Epithelial cell of proximal tubule (primary cell): ENCODE results near the gene MYL11. TPM values are rescaled to one million over a fixed set of nuclear protein-coding genes. Genes with fewer than 3 reads are reported as not detected.
"Not testable (repeated sequence)": the region's sequence is repeated elsewhere in the genome, so short reads cannot be mapped to it uniquely, and the experiment has no call there.

ENCODE experiments used
- DNase-seq: peaks from one replicate; pipeline ENCODE4 v3.0.0-alpha.2; 2011; ENCODE audit warnings: low read depth
- H3K4me3 ChIP-seq: 2 replicates; pipeline ENCODE4 v1.5.1; 2011; ENCODE audit warnings: low read depth, mild to moderate bottlenecking, low read length
- total RNA-seq: library from RNA; depleted of rRNA; stranded (reverse); fragments of >200 nt; gene quantifications from 2 replicates; pipeline ENCODE4 v1.2.3, GENCODE V29; 2015
- TF ChIP-seq, protein P1 (sequence below): conservative IDR thresholded peaks from 2 replicates; pipeline ENCODE4 v1.5.1; 2012; ENCODE audit warnings: low read depth, mild to moderate bottlenecking, low read length

MYL11 gene
- total RNA-seq, 1 donor from 2014 or later = not detected

- DNase-seq = no peak
- TF ChIP-seq, protein P1, sequence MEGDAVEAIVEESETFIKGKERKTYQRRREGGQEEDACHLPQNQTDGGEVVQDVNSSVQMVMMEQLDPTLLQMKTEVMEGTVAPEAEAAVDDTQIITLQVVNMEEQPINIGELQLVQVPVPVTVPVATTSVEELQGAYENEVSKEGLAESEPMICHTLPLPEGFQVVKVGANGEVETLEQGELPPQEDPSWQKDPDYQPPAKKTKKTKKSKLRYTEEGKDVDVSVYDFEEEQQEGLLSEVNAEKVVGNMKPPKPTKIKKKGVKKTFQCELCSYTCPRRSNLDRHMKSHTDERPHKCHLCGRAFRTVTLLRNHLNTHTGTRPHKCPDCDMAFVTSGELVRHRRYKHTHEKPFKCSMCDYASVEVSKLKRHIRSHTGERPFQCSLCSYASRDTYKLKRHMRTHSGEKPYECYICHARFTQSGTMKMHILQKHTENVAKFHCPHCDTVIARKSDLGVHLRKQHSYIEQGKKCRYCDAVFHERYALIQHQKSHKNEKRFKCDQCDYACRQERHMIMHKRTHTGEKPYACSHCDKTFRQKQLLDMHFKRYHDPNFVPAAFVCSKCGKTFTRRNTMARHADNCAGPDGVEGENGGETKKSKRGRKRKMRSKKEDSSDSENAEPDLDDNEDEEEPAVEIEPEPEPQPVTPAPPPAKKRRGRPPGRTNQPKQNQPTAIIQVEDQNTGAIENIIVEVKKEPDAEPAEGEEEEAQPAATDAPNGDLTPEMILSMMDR = no peak
- H3K4me3 ChIP-seq = no peak overlapping the region
These were observed 8.9 kb downstream of the MYL11 start for GRCh38 chr16:30383521-30383920.

DNA sequence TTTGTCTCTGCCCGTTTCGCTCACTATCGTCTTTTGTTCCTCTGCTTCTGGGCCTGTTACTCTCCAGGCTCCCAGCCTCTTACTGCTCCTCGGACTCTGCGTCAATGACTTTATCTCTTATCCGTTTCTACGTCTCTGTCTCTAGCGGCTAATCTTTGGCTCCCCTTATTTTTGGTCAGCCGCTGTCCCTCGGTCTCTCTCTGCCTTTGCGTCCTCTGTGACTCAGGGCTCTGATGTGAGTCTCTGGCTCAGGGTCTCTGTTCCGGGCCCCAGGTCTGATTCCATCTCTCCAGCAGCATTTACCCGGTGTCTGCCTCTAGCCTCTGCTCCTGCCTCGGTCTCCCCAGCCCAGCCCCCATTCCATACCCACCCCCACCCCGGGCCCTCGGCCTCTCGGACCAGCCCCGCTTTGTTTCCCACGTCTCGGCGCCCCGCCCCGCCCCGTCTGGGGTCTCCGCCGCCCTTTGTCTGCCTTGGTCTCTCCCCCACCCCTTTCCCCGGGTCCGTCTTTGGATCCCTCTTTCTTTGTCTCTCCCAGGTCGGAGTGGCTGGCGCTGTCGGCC is 20.1 kb downstream of the MYL11 start:
- no peak for DNase-seq
- peak overlapping the region; percentile 90 for H3K4me3 ChIP-seq
- TF ChIP-seq, protein P1 = no peak

DNA sequence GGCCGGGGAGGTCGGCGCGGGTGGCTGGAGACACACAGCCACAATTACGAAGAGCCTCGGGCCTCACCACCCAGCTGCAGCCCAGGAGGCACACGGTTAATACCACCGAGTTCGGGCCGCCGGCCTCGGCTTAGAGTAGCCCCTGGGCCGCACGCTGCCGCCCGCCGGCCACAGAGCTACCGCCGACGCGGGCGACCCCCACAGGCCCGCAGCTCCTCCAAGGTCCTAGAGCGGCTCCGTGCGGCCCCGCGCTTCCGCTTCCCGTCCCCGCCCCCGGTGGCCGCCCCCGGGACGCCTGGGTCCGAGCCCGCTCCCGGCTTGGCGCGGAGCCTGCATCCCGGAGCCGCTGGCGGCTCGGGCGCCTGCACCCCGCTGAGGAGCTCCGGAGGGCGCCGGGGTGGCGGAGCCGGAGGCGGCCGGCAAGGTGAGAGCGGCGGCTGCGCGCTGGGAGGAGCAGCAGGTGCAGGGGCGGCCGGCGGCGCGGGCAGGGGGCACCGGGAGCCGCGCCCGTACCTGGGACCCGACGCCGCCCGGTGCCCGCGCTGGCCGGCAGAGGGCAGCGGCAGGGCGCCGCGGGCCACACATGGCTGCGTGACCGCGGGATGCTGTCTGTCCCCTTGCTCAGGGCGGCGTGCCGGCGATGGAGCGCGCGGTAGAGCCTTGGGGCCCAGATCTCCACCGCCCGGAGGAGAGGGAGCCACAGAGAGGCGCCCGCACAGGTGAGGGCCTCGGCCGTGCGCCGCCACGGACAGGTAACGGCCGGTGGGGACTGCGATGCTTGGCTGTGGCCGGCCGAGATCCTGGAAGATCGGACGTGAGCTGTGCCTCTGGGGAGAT is 20.8 kb downstream of the MYL11 start, which contains the start of gene ZNF48:
TSS of gene ZNF48 (plus strand) at position 266 of the 837 bp plus-strand sequence. CDS start at position 641, 375 bp downstream.
- peak within 1 kb of the TSS; percentile 90 for H3K4me3 ChIP-seq
- DNase-seq = no peak
- TF ChIP-seq, protein P1 = peak; percentile 32

- peak overlapping the region; percentile 90 for H3K4me3 ChIP-seq
- TF ChIP-seq, protein P1 = no peak
- DNase-seq = no peak
These were observed 21.5 kb downstream of the MYL11 start for GRCh38 chr16:30395992-30396585.

- H3K4me3 ChIP-seq = peak overlapping the region; percentile 90
These were observed 22.0 kb downstream of the MYL11 start for GRCh38 chr16:30396627-30397026.

DNA sequence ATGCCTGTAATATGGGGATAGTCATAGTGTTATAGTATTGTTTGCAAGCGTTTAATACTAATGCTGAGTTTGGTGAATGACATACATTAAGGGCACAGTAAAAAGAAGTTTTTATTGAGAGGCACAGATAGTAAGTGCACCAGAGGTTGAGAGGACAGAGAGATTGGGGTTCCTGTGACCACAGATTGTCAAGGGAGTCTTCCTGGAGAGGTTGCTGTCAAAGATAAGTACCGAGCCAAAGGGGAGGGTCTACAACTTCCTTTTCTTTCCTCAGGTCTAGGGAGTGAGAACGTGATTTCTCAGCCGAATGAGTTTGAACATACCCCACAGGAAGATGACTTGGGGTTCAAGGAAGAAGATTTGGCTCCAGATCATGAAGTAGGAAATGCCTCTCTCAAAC is 22.5 kb downstream of the MYL11 start:
- no peak for DNase-seq
- TF ChIP-seq, protein P1 = no peak
- no peak overlapping the region for H3K4me3 ChIP-seq

More at GRCh38 chr16:30396627-30397026, 22.0 kb downstream of the MYL11 start:
- not testable (repeated sequence) for DNase-seq

- TF ChIP-seq, protein P1 = no peak
- DNase-seq = no peak
- H3K4me3 ChIP-seq = no peak overlapping the region
These were observed 23.4 kb downstream of the MYL11 start for GRCh38 chr16:30397776-30398660.
